AG09309 (cell line): ENCODE measurements around the gene LENG8.
A peak's percentile ranks its signal among the peaks of the same experiment; 100 is the strongest.

Experiments
- DNase-seq: peaks from one replicate; pipeline ENCODE4 v3.0.0-alpha.2; 2010; ENCODE audit warnings: low read depth
- H3K4me3 ChIP-seq: 2 replicates; pipeline ENCODE4 v1.5.1; 2011; ENCODE audit warnings: mild to moderate bottlenecking, low read depth, low read length, moderate library complexity; ENCODE audit not compliant: control insufficient read depth
- CTCF ChIP-seq: IDR thresholded peaks from 2 replicates; pipeline ENCODE4 v1.5.1; 2011; ENCODE audit warnings: mild to moderate bottlenecking, low read depth, low read length, inconsistent platforms; ENCODE audit not compliant: insufficient read depth, control insufficient read depth; ENCODE audit errors: missing control alignments

LENG8 gene

GRCh38 chr19:54451331-54451871 lies 2.4 kb downstream of the LENG8 start:
- DNase-seq: no peak
- H3K4me3 ChIP-seq: peak overlapping the region; percentile 26
- TF ChIP-seq CTCF: no peak

DNA sequence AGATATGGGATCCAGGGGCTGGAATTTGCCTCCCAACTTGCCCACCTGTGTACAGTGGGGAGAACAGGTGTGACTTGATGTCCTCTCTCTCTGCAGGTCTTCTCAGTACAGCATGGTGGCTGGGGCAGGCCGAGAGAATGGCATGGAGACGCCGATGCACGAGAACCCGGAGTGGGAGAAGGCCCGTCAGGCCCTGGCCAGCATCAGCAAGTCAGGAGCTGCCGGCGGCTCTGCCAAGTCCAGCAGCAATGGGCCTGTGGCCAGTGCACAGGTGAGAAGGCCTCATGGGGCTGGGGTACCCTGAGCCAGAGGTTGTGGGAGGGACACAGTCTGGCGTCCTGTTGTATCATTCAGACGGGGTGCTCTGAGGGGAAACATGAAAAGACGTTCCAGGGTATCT lies 3.0 kb downstream of the LENG8 start:
- no peak for TF ChIP-seq CTCF
- DNase-seq: no peak
- no peak overlapping the region for H3K4me3 ChIP-seq

DNA sequence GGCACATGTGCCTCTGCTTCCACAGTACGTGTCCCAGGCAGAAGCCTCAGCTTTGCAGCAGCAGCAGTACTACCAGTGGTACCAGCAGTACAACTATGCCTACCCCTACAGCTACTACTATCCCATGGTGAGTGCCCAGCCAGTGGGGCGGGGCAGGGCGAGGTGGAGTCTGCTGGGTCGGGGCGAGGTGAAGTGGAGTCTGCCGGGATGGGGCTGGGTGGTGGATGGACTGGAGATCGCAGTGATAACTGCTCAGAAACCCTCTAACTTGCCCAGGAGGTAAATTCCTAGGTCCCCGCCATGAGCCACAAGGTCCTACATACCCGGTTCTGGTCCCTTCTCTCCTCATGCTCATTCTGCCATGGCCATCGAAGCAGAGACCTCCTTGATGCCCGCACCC lies 3.6 kb downstream of the LENG8 start:
- no peak for DNase-seq
- TF ChIP-seq CTCF: no peak
- H3K4me3 ChIP-seq: no peak overlapping the region

DNA sequence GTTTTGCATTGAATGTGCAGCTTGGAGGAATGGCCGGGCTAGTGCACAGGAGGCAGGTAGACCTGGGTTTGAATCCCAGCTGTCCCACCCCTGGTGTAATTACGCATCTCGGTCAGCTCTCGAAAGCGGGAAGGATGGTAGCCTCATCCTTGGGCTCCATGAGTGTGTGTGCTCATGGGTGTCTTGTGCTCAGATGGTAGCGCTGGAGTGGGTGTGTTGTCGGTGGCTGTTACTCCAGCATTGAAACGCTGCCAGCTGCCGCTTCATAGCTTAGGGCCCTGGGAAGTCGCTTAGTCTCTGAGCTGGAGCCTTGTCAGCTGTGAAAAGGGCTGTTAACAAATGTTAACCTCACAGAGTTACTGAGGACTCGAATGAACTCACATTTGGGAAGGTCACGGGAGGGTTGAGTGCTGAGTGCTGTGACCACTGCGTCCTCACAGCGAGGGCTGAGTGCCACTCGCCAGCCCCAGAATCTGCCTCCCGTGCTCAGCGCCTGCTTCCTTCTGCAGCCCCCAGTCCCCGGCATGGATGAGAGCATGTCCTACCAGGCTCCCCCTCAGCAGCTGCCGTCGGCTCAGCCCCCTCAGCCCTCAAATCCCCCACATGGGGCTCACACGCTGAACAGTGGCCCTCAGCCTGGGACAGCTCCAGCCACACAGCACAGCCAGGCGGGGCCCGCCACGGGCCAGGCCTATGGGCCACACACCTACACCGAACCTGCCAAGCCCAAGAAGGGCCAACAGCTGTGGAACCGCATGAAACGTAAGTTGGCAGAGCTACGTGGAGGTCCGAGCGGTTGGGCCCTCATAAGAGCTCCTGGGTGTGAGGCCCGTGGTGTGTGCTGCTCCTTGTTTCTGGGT lies 5.2 kb downstream of the LENG8 start:
- DNase-seq: no peak
- no peak overlapping the region for H3K4me3 ChIP-seq
- no peak for TF ChIP-seq CTCF

- no peak for DNase-seq
- no peak overlapping the region for H3K4me3 ChIP-seq
- no peak for TF ChIP-seq CTCF
Observed at GRCh38 chr19:54454781-54455675, 6.0 kb downstream of the LENG8 start.

GRCh38 chr19:54455786-54456422 lies 6.9 kb downstream of the LENG8 start:
- no peak for TF ChIP-seq CTCF
- no peak overlapping the region for H3K4me3 ChIP-seq
- DNase-seq: no peak
